SJCRH30 (cell line): ENCODE measurements around the gene TMEM234. TPM values are rescaled to one million over a fixed set of nuclear protein-coding genes. Genes with fewer than 3 reads are reported as not detected.

Source experiments
- DNase-seq, 2 experiments: peaks; one replicate each; pipeline ENCODE4 v3.0.0-alpha.2; 2015 to 2020
- H3K27ac ChIP-seq: fragments of 250-450 bp; sonication (Bioruptor Pico); 2 replicates; pipeline ENCODE4 v1.5.1; 2020; ENCODE audit warnings: mild to moderate bottlenecking, moderate library complexity
- H3K27me3 ChIP-seq: fragments of 250-450 bp; sonication (Bioruptor Pico); 2 replicates; pipeline ENCODE4 v1.5.1; 2020; ENCODE audit warnings: mild to moderate bottlenecking, moderate library complexity
- H3K36me3 ChIP-seq: fragments of 250-450 bp; sonication (Bioruptor Pico); 2 replicates; pipeline ENCODE4 v1.5.1; 2020; ENCODE audit warnings: mild to moderate bottlenecking, moderate library complexity
- H3K4me1 ChIP-seq: fragments of 250-450 bp; sonication (Bioruptor Pico); 2 replicates; pipeline ENCODE4 v1.5.1; 2020; ENCODE audit warnings: mild to moderate bottlenecking, moderate library complexity
- H3K4me3 ChIP-seq: fragments of 250-450 bp; sonication (Bioruptor Pico); 2 replicates; pipeline ENCODE4 v1.5.1; 2020; ENCODE audit warnings: mild to moderate bottlenecking, moderate library complexity
- H3K9me3 ChIP-seq: fragments of 250-450 bp; sonication (Bioruptor Pico); replicated peaks from 2 replicates; pipeline ENCODE4 v1.5.1; 2020; ENCODE audit warnings: mild to moderate bottlenecking, moderate library complexity
- total RNA-seq: library from RNA; depleted of rRNA; stranded (reverse); fragments of >200 nt; shearing (Covaris generic); gene quantifications from 2 replicates; pipeline ENCODE4 v1.2.3, GENCODE V29; 2014

TMEM234 gene
- total RNA-seq, 1 experiment from 2014 or later: 9.9 TPM

DNA sequence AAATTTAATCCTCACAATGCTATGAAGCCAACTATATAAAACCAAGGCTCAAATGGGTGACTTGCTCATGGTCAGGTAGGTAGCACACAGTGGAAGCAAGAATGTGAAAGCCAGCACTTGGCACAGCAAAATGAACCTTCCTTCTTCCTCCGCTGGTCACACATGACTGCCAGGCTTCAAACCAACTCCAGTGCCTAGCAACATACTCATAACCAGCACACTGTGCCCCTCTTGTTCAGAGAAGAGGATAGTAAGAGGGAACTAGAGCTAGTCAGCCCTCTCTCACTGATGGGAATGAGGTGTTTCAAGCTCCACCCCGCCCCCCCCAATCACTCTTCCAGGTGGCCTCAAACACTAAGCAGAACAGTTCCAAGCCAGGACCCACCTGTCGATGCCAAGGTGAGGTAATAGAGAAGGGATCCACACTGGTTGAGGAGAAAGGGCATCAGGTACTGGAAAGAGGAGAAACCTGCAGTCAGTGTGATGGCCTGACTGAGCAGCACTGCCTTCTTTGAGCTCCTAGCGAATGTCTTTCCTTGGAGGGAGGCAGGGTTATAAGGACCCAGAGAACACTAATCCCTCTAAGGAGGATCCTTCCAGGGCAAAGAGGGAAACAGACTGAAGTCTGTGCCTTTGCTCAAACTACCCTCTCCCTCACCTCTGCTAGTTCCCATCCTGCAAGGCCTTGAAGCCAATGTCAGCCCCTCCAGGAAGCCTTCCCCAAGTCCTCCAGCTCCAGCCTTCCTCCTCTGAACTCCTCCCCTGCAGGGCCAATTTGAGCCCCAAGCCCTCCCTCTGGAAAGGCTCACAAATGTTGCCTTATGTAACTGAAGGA is 1.2 kb downstream of the TMEM234 start:
- Histone ChIP-seq H3K4me1 (peaks cover 3% of the 10 kb centered on the region; the same call in 1 of the 2 replicates), H3K4me3 (peak overlapping the region; percentile 87), H3K27ac (no peak overlapping the region; the same call in 1 of the 2 replicates), H3K27me3 (no peaks in the 10 kb centered on the region), H3K36me3 (peaks cover 17% of the 10 kb centered on the region), H3K9me3 (no peaks in the 10 kb centered on the region)
- no peak for DNase-seq

GRCh38 chr1:32219022-32219421 is 3.1 kb downstream of the TMEM234 start:
- Histone ChIP-seq H3K9me3 (no peaks in the 10 kb centered on the region), H3K36me3 (peaks cover 4% of the 10 kb centered on the region), H3K27me3 (no peaks in the 10 kb centered on the region), H3K4me1 (peaks cover 3% of the 10 kb centered on the region; the same call in 1 of the 2 replicates), H3K27ac (no peak overlapping the region), H3K4me3 (no peak overlapping the region)
- no peak for DNase-seq

DNA sequence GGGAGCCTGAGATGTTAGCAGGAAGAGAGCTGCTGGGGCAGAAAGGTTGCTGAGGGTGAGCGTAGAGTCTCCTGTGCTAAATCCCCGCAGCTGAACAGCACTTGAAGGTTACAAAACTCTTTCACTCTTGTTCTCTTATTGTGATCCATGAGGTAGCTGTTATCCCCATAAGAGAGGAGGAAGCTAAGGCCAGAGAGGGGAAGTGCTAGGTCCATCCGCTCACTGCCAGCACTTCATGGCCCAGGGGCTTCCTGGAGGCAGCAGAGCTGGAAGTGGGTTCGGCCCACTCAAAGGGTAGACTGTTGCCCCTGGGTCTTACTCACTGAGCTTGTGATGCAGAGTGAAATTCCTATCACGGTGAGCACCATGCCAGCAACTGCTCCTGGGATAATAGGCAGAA is 5.6 kb downstream of the TMEM234 start:
- Histone ChIP-seq H3K4me3 (no peak overlapping the region), H3K9me3 (no peaks in the 10 kb centered on the region), H3K4me1 (no peaks in the 10 kb centered on the region), H3K27ac (no peak overlapping the region), H3K36me3 (no peaks in the 10 kb centered on the region), H3K27me3 (no peaks in the 10 kb centered on the region)
- DNase-seq: no peak

- Histone ChIP-seq H3K27me3 (no peaks in the 10 kb centered on the region), H3K36me3 (no peaks in the 10 kb centered on the region)
- DNase-seq: peak; percentile 70 to 85
Observed at GRCh38 chr1:32215629-32216480, 6.3 kb downstream of the TMEM234 start.

DNA sequence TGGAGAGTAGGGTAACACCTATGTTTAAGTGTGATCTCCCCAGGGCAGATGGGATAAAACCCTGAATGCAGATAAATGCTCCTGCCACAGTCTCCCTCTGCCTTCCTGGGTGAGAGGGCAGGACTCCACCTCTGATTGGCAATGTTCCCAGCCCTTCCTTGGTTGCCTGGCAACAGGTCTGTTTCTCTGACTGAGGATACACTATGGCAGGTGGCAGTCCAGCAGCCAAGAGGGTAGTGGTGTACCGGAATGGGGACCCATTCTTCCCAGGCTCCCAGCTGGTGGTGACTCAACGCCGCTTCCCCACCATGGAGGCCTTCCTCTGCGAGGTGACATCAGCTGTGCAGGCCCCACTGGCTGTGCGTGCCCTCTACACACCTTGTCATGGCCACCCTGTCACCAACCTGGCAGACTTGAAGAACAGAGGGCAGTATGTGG is 13.2 kb downstream of the TMEM234 start, which contains the start of gene DCDC2B:
DCDC2B (plus strand) TSS at position 199 of the 438 bp plus-strand sequence; CDS start at position 204, 5 bp downstream.
- no peaks in the 10 kb centered on the region for H3K27me3 ChIP-seq
- peaks cover 10% of the 10 kb centered on the region for H3K4me1 ChIP-seq
- DNase-seq: peak; percentile 96
- no peak within 1 kb of the TSS for H3K4me3 ChIP-seq
- H3K36me3 ChIP-seq: no peaks in the 10 kb centered on the region
- peak within 1 kb of the TSS; percentile 9; the same call in 1 of the 2 replicates for H3K27ac ChIP-seq
- H3K9me3 ChIP-seq: no peaks in the 10 kb centered on the region

More at GRCh38 chr1:32215629-32216480, 6.3 kb downstream of the TMEM234 start:
- Histone ChIP-seq H3K4me3 (no peak overlapping the region), H3K27ac (no peak overlapping the region), H3K9me3 (no peaks in the 10 kb centered on the region), H3K4me1 (no peaks in the 10 kb centered on the region)

GRCh38 chr1:32208469-32208868 is 13.7 kb downstream of the TMEM234 start:
- no peak for DNase-seq
- H3K4me1 ChIP-seq: peaks cover 10% of the 10 kb centered on the region
- H3K36me3 ChIP-seq: no peaks in the 10 kb centered on the region
- H3K9me3 ChIP-seq: no peaks in the 10 kb centered on the region
- no peak overlapping the region for H3K4me3 ChIP-seq
- no peaks in the 10 kb centered on the region for H3K27me3 ChIP-seq
- no peak overlapping the region for H3K27ac ChIP-seq

GRCh38 chr1:32205401-32206370 is 16.5 kb downstream of the TMEM234 start, which contains the start of gene IQCC:
Gene IQCC (plus strand): TSS chr1:32205671. CDS start chr1:32205682, 11 bp downstream.
- no peaks in the 10 kb centered on the region for H3K27me3 ChIP-seq
- H3K4me1 ChIP-seq: peaks cover 10% of the 10 kb centered on the region
- no peaks in the 10 kb centered on the region for H3K36me3 ChIP-seq
- H3K4me3 ChIP-seq: peak within 1 kb of the TSS; percentile 64
- peak; percentile 87 to 89 for DNase-seq
- H3K27ac ChIP-seq: peak within 1 kb of the TSS; percentile 11; the same call in 1 of the 2 replicates
- no peaks in the 10 kb centered on the region for H3K9me3 ChIP-seq

DNA sequence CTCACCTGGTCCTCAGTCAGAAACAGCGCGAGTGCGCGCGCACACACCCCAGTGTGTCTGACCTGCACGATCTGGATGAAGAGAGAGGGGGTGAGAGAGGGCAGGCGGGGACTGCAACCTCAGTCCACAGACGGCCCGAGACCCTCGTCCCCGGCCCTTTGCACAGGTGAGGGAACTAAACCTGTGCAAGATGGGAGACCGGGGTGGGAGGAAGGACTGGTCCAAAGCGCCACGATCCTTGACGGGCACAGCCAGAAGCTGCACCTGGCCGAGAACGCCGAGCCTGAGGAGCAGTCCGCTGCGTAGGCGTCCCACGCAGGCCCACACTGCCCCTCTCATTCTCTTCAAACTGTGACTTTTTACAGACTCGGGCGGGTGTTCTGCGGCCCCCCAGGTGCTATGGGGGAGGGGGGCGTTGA is 17.2 kb downstream of the TMEM234 start:
- Histone ChIP-seq H3K36me3 (no peaks in the 10 kb centered on the region), H3K9me3 (no peaks in the 10 kb centered on the region), H3K4me3 (peak overlapping the region; percentile 64), H3K27ac (no peak overlapping the region), H3K4me1 (peaks cover 10% of the 10 kb centered on the region), H3K27me3 (no peaks in the 10 kb centered on the region)
- no peak for DNase-seq

GRCh38 chr1:32201011-32201855 is 20.9 kb downstream of the TMEM234 start:
- Histone ChIP-seq H3K4me1 (peaks cover 6% of the 10 kb centered on the region; the same call in 1 of the 2 replicates), H3K9me3 (no peaks in the 10 kb centered on the region), H3K4me3 (peak overlapping the region; percentile 60), H3K27me3 (no peaks in the 10 kb centered on the region), H3K27ac (no peak overlapping the region), H3K36me3 (peaks cover 7% of the 10 kb centered on the region)
- peak; percentile 68 to 69 for DNase-seq

DNA sequence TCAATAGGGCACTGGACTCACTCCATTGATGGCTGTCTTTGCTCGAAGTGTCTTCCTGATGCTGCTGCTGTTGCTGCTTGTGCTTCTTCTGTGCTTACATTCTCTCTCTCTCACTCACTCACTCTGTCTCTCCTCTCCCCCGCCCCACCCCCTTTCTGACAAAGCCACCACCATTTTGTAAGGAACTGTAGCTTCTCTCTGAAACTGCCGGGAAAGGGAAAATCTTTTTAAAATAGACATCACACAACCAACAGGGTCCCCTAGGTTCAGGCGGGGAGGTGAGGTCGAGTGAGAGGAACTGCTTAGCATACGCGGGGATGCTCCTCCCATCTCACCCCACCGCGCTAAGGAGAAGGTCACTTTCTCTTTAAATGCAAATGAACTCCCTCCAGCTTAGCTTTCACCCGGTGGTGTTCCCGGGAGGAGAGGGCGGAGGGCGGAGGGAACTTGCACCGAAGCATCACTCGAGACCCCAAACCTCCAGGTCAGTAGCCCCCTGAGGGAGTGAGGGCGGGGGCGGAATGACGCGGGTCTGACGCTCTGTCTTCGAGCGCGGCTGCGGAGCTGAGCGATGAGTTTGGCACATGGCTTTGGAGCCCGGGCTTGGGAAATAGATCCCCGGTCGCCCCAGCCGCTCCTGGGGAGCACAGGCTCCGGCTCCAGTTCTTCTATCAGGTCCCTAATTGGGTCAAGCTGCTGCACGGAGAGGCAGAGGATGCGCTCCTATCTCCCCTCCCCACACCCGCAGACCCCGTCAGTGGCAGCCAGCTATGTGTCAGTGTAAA is 21.7 kb downstream of the TMEM234 start, which contains the start of gene CCDC28B:
CCDC28B (plus strand) TSS at position 370 of the 785 bp plus-strand sequence. CDS start 1,341 bp downstream, outside the sequence.
- Histone ChIP-seq H3K4me3 (peak within 1 kb of the TSS; percentile 60), H3K9me3 (no peaks in the 10 kb centered on the region), H3K27me3 (no peaks in the 10 kb centered on the region), H3K27ac (no peak within 1 kb of the TSS; the same call in 1 of the 2 replicates), H3K4me1 (peaks cover 6% of the 10 kb centered on the region; the same call in 1 of the 2 replicates), H3K36me3 (peaks cover 11% of the 10 kb centered on the region)
- peak; percentile 56 to 71 for DNase-seq

DNA sequence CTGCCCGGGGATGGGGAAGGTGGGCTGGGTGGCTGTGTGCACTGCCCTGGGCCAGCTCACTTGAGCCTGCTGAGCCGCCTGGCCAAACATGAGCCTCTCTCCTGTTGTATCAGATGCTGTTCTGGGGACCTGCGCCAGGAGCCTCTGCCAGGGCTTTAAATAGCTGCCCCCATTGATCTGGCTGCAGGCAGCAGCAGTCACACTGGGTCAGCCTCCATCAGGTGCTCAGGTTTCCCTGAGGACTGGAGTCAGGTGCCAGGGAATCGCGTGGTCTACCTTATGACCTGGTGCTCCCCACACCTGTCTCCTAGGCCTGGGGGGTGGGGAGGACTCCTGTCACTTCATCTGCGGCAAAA is 22.5 kb downstream of the TMEM234 start:
- Histone ChIP-seq H3K36me3 (peaks cover 19% of the 10 kb centered on the region), H3K4me3 (peak overlapping the region; percentile 60), H3K4me1 (peaks cover 6% of the 10 kb centered on the region; the same call in 1 of the 2 replicates), H3K27me3 (no peaks in the 10 kb centered on the region), H3K27ac (no peak overlapping the region), H3K9me3 (no peaks in the 10 kb centered on the region)
- DNase-seq: no peak

GRCh38 chr1:32199043-32199716 is 23.0 kb downstream of the TMEM234 start:
- Histone ChIP-seq H3K27ac (no peak overlapping the region), H3K9me3 (no peaks in the 10 kb centered on the region), H3K27me3 (no peaks in the 10 kb centered on the region), H3K4me3 (no peak overlapping the region), H3K36me3 (peaks cover 24% of the 10 kb centered on the region), H3K4me1 (peaks cover 6% of the 10 kb centered on the region; the same call in 1 of the 2 replicates)
- DNase-seq: no peak
